SU-DHL-6 (cell line): ENCODE data around the gene POFUT1.

Experiments used
- H2AFZ ChIP-seq: fragments of 200-600 bp; sonication (generic); 2 replicates; pipeline ENCODE4 v1.6.1; 2014; ENCODE audit warnings: low read depth, mild to moderate bottlenecking, moderate library complexity, mixed read lengths, antibody characterized with exemption, low read length; ENCODE audit not compliant: severe bottlenecking
- H3F3A ChIP-seq: fragments of 200-600 bp; shearing (Covaris generic); 2 replicates; pipeline ENCODE4 v1.6.0; 2016; ENCODE audit warnings: antibody characterized with exemption, mild to moderate bottlenecking; ENCODE audit not compliant: insufficient read depth
- H3K27ac ChIP-seq: fragments of 200-600 bp; sonication (generic); 2 replicates; pipeline ENCODE4 v1.5.1; 2016; ENCODE audit warnings: low read depth, mild to moderate bottlenecking, low read length, moderate library complexity, mixed read lengths
- H3K27me3 ChIP-seq: fragments of 200-600 bp; sonication (generic), shearing (Covaris generic); 2 replicates; pipeline ENCODE4 v1.6.0; 2014; ENCODE audit warnings: mild to moderate bottlenecking, low read length
- H3K36me3 ChIP-seq: fragments of 200-600 bp; sonication (generic); 2 replicates; pipeline ENCODE4 v1.6.1; 2014; ENCODE audit warnings: mild to moderate bottlenecking, low read length, mixed read lengths
- H3K4me2 ChIP-seq: fragments of 300-600, 200-600 bp; shearing (Covaris generic), sonication (generic); 2 replicates; pipeline ENCODE4 v1.6.0; 2014; ENCODE audit warnings: low read length, low read depth, mild to moderate bottlenecking; ENCODE audit not compliant: poor library complexity, severe bottlenecking
- H3K4me3 ChIP-seq: fragments of 200-600 bp; sonication (generic); 2 replicates; pipeline ENCODE4 v1.5.1; 2014; ENCODE audit warnings: antibody characterized with exemption, low read length, mild to moderate bottlenecking, mixed read lengths; ENCODE audit not compliant: insufficient read depth, poor library complexity, severe bottlenecking
- H3K79me2 ChIP-seq: fragments of 200-600 bp; sonication (generic); 2 replicates; pipeline ENCODE4 v1.6.1; 2014; ENCODE audit warnings: mild to moderate bottlenecking, low read length, moderate library complexity; ENCODE audit not compliant: insufficient read depth
- H3K9ac ChIP-seq: fragments of 200-600 bp; sonication (generic); 2 replicates; pipeline ENCODE4 v1.7.0; 2014; ENCODE audit warnings: mild to moderate bottlenecking, low read length
- H3K9me2 ChIP-seq: fragments of 200-600 bp; sonication (generic); replicated peaks from 2 replicates; pipeline ENCODE4 v1.6.1; 2014; ENCODE audit warnings: low read length; ENCODE audit not compliant: insufficient read depth
- H3K9me3 ChIP-seq: fragments of 200-600 bp; sonication (generic); 2 replicates; pipeline ENCODE4 v1.6.1; 2014; ENCODE audit warnings: low read length, mixed read lengths; ENCODE audit not compliant: insufficient read depth
- H4K20me1 ChIP-seq: fragments of 200-600 bp; sonication (generic); 2 replicates; pipeline ENCODE4 v1.6.1; 2014; ENCODE audit warnings: low read depth, mild to moderate bottlenecking, antibody characterized with exemption, low read length, moderate library complexity, mixed read lengths
- CTCF ChIP-seq: fragments of 200-600 bp; sonication (generic); IDR thresholded peaks from one replicate; pipeline ENCODE4 v1.5.1; 2017; ENCODE audit warnings: antibody characterized with exemption, mild to moderate bottlenecking, low read length, moderate library complexity; ENCODE audit not compliant: insufficient read depth, poor library complexity, severe bottlenecking
- EZH2phosphoT487 ChIP-seq: fragments of 200-600 bp; sonication (generic), shearing (Covaris generic); conservative IDR thresholded peaks from 2 replicates; pipeline ENCODE4 v1.6.1; 2018; ENCODE audit warnings: mild to moderate bottlenecking, antibody characterized with exemption, low read length, moderate library complexity, mixed read lengths

POFUT1 gene

DNA sequence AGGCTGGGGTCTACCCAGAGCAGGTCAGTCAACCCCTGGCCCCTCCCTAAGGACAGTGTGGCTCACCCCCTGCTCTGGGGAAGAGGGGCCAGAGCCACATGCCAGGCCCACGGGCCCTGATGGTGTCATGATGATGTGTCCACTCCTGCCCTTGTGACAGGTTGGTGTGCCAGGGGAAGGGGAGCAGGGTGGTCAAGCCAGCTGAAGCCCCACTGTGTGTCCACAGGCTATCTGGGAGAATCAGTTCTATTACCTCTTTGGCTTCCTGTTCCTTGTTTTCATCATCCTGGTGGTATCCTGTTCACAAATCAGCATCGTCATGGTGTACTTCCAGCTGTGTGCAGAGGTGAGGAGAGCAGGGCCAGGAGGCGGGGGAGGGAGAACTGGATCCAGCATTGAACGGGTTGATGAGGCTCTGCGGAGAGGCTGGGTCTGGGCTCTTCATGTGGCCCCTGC is 47.9 kb upstream of the POFUT1 start:
- H3F3A ChIP-seq, result no peaks in the 10 kb centered on the region
- peaks cover 7% of the 10 kb centered on the region; the same call in 1 of the 2 replicates for H3K36me3 ChIP-seq
- H3K9ac ChIP-seq, result no peak overlapping the region
- no peak overlapping the region for H3K4me2 ChIP-seq
- no peak overlapping the region for H3K27ac ChIP-seq
- H3K9me2 ChIP-seq, result no peaks in the 10 kb centered on the region
- H4K20me1 ChIP-seq, result no peaks in the 10 kb centered on the region
- no peaks in the 10 kb centered on the region for H3K9me3 ChIP-seq
- H3K4me3 ChIP-seq, result no peak overlapping the region
- no peaks in the 10 kb centered on the region for H3K27me3 ChIP-seq
- no peak overlapping the region for H2AFZ ChIP-seq
- TF ChIP-seq EZH2phosphoT487 (no peak), CTCF (no peak)
- no peaks in the 10 kb centered on the region for H3K79me2 ChIP-seq

DNA sequence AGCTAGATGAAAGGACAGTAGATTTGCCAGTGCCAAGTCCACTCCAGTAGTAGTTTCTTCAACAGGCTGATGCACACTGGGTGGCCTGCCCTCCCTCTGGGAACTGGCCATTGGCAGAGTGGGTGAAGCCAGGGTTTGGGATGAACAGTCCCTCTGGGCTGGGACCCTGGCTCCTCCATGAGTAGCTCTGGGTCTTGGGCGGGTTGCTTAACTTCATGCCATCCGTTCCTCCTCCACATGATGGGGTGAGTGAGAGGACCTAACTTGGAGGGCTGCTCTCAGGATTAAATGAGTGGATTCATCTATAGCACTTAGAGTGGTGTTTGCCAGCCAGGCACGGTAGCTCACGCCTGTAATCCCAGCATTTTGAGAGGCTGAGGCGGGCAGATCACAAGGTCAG is 47.3 kb upstream of the POFUT1 start:
- no peaks in the 10 kb centered on the region for H3F3A ChIP-seq
- no peaks in the 10 kb centered on the region for H3K79me2 ChIP-seq
- H4K20me1 ChIP-seq, result no peaks in the 10 kb centered on the region
- H3K9ac ChIP-seq, result no peak overlapping the region
- H3K9me2 ChIP-seq, result no peaks in the 10 kb centered on the region
- no peak overlapping the region for H3K27ac ChIP-seq
- H3K4me3 ChIP-seq, result no peak overlapping the region
- H3K27me3 ChIP-seq, result no peaks in the 10 kb centered on the region
- no peak overlapping the region for H2AFZ ChIP-seq
- no peak overlapping the region for H3K4me2 ChIP-seq
- H3K9me3 ChIP-seq, result no peaks in the 10 kb centered on the region
- peaks cover 7% of the 10 kb centered on the region; the same call in 1 of the 2 replicates for H3K36me3 ChIP-seq
- no peak for TF ChIP-seq CTCF
- TF ChIP-seq EZH2phosphoT487, result no peak

DNA sequence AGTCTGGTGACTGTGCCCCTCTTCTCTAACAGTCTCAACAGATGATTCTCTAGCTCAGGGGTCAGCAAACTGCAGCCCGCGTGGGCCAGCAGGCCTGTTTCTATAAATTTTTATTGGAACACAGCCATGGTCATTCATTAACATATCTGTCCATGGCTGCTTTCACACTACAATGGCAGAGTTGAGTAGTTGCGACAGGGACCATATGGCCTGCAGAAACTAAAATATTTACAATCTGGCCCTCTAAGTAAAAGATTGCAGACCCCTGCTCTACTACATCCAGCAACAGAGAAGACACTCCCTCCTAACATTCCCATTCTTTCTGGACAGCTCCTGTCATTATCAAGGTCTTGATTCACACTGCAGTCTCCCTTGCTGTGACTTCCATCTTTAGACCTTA is 45.3 kb upstream of the POFUT1 start:
- Histone ChIP-seq H3K79me2 (no peaks in the 10 kb centered on the region), H3K27me3 (no peaks in the 10 kb centered on the region), H3K4me3 (no peak overlapping the region), H3K9me3 (no peaks in the 10 kb centered on the region), H3K9ac (no peak overlapping the region), H3F3A (no peaks in the 10 kb centered on the region), H3K4me2 (no peak overlapping the region), H3K27ac (no peak overlapping the region), H4K20me1 (no peaks in the 10 kb centered on the region), H3K36me3 (peaks cover 7% of the 10 kb centered on the region; the same call in 1 of the 2 replicates), H2AFZ (no peak overlapping the region), H3K9me2 (no peaks in the 10 kb centered on the region)
- TF ChIP-seq EZH2phosphoT487, result no peak
- no peak for TF ChIP-seq CTCF
